ENCODE measurements around the gene CDK2. TPM values are rescaled to one million over a fixed set of nuclear protein-coding genes. Genes with fewer than 3 reads are reported as not detected.

The CDK2 gene
- total and polyA plus RNA-seq, 9 donors, result 18.3 to 33.9 (median 30.7) TPM

DNA sequence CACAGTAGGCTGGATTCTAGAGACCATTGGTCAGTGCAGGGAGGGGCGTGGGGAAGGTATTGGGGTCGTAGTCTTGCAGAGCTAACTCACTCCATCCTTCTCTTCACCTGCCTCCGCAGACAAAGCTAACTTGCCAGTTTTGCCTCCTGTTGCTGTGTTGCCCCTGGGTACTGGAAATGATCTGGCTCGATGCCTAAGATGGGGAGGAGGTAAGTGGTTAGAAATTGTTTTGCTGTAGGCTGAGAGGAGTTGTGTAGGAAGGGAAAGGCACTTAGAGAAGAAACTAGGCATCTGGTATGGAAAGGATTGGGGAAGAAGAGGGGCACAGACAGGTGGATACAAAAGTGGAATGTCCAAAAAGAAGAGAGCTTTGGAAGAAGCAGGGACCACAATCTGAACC lies 24.6 kb upstream of the CDK2 start:
- intact Hi-C loops (cut with DNase I), result loop anchor here in 2 of 4 donors (5.0 kb wide), 2 partner anchors 200 to 210 kb away; partner anchors contain the start of gene GDF11 (in 1 of the 2)
- DNase-seq, result no peak
- Histone ChIP-seq H3K9me3 (no peaks in the 10 kb centered on the region), H3K36me3 (no peaks in the 10 kb centered on the region), H3K4me3 (no peak overlapping the region), H3K4me1 (ENCODE audit: insufficient read depth) (peaks cover 1% of the 10 kb centered on the region), H3K27me3 (no peaks in the 10 kb centered on the region), H3K27ac (no peak overlapping the region)
- TF ChIP-seq EP300 (IDR thresholded peaks at IDR 0.05), result no peak
- TF ChIP-seq, protein P1, sequence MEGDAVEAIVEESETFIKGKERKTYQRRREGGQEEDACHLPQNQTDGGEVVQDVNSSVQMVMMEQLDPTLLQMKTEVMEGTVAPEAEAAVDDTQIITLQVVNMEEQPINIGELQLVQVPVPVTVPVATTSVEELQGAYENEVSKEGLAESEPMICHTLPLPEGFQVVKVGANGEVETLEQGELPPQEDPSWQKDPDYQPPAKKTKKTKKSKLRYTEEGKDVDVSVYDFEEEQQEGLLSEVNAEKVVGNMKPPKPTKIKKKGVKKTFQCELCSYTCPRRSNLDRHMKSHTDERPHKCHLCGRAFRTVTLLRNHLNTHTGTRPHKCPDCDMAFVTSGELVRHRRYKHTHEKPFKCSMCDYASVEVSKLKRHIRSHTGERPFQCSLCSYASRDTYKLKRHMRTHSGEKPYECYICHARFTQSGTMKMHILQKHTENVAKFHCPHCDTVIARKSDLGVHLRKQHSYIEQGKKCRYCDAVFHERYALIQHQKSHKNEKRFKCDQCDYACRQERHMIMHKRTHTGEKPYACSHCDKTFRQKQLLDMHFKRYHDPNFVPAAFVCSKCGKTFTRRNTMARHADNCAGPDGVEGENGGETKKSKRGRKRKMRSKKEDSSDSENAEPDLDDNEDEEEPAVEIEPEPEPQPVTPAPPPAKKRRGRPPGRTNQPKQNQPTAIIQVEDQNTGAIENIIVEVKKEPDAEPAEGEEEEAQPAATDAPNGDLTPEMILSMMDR (IDR thresholded peaks at IDR 0.05), result no peak
- TF ChIP-seq POLR2A (IDR thresholded peaks at IDR 0.05), result no peak
- WGBS, 3 donors, result 88 to 92% (median 89%) methylated on average over 4 of the region's 4 CpGs

DNA sequence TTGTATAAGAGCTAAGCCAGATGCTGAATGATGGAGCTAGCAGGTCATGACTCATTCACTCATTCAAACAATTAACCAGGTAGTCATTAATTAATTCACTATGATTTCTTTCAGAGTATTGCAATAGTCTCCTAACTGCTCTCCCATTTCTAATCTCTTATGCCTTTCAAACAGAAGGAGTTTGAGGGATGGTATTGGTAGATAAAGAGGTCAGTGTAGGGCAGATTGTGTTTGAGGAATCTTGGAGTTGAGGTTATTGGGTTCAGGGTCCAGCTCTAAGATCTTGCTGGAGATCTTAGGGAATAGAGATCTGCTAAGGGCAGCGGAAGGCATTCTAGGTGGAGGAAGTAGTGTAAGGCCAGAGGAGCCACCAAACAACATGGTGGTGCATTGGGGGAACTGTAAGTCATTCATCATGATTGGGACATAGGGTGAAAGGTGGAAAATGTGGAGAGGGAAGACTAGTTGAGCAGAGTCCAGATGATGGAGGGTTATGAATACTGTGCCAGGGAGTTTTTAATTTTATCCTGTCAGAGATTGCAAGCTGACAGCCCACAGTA lies 24.0 kb upstream of the CDK2 start:
- no peak for DNase-seq
- Histone ChIP-seq H3K9me3 (no peaks in the 10 kb centered on the region), H3K27me3 (no peaks in the 10 kb centered on the region), H3K36me3 (no peaks in the 10 kb centered on the region), H3K27ac (no peak overlapping the region), H3K4me3 (no peak overlapping the region), H3K4me1 (ENCODE audit: insufficient read depth) (peaks cover 1% of the 10 kb centered on the region)
- no peak for TF ChIP-seq POLR2A (IDR thresholded peaks at IDR 0.05)
- TF ChIP-seq, protein P1 (IDR thresholded peaks at IDR 0.05), result no peak
- TF ChIP-seq EP300 (IDR thresholded peaks at IDR 0.05), result no peak
- intact Hi-C loops (cut with DNase I), result loop anchor here in 2 of 4 donors (5.0 kb wide), 2 partner anchors 200 to 210 kb away; partner anchors contain the start of gene GDF11 (in 1 of the 2)
- 95 to 100% (median 100%) methylated on average over 1 of the region's 1 CpG for WGBS, 3 donors

DNA sequence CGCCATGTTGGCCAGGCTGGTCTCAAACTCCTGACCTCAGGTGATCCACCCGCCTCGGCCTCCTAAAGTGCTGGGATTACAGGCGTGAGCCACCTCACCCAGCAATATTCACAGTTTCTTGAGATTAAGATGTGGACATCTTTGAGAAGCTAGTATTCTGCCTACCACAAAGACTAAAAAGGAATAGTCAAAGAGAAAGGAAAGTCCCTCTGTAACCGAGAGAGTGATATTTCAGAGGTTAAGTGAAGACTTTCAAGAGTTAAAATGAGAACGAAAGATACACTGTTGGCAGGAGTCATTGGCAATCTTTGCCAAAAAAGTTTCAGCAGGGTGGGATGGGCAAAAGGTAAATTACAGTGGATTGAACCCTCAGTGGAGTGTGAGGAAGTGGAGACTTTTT lies 20.1 kb upstream of the CDK2 start:
- Histone ChIP-seq H3K9me3 (no peaks in the 10 kb centered on the region), H3K36me3 (no peaks in the 10 kb centered on the region), H3K4me1 (ENCODE audit: insufficient read depth) (no peaks in the 10 kb centered on the region), H3K27me3 (no peaks in the 10 kb centered on the region), H3K4me3 (no peak overlapping the region), H3K27ac (no peak overlapping the region)
- WGBS, 3 donors, result 80 to 84% (median 83%) methylated on average over 6 of the region's 6 CpGs
- DNase-seq, result no peak
- intact Hi-C loops (cut with DNase I), result no loop called here
- TF ChIP-seq POLR2A (IDR thresholded peaks at IDR 0.05), result no peak
- TF ChIP-seq, protein P1 (IDR thresholded peaks at IDR 0.05), result no peak
- no peak for TF ChIP-seq EP300 (IDR thresholded peaks at IDR 0.05)

GRCh38 chr12:55955344-55955743 lies 11.3 kb upstream of the CDK2 start:
- no peak overlapping the region for H3K27ac ChIP-seq
- H3K36me3 ChIP-seq, result no peaks in the 10 kb centered on the region
- no peak for DNase-seq
- no peak overlapping the region for H3K4me3 ChIP-seq
- WGBS, 3 donors, result 77 to 93% (median 82%) methylated on average over 4 of the region's 4 CpGs
- H3K27me3 ChIP-seq, result no peaks in the 10 kb centered on the region
- intact Hi-C loops (cut with DNase I), result no loop called here
- TF ChIP-seq POLR2A (IDR thresholded peaks at IDR 0.05), result no peak
- TF ChIP-seq EP300 (IDR thresholded peaks at IDR 0.05), result no peak
- TF ChIP-seq, protein P1 (IDR thresholded peaks at IDR 0.05), result no peak
- H3K9me3 ChIP-seq, result no peaks in the 10 kb centered on the region
- H3K4me1 ChIP-seq (ENCODE audit: insufficient read depth), result peaks cover 3% of the 10 kb centered on the region

Data from ovary (tissue), 9 donors.